ENCODE data around the gene STEAP2.

- TF ChIP-seq CTCF (IDR thresholded peaks at IDR 0.05) = no peak
- TF ChIP-seq POLR2A (IDR thresholded peaks at IDR 0.05) = no peak
These were observed 23.3 kb upstream of the STEAP2 start for GRCh38 chr7:90188281-90188680.
